Prostate gland (tissue), 2 donors: ENCODE measurements around the gene CHST12.

Experiments
- CTCF ChIP-seq, 4 experiments: fragments of 200-600 bp in 2 of 4; fragments of 450-650 bp in 2 of 4; sonication (generic) in 2 of 4; IDR thresholded peaks; 1 replicate in 3 of 4; 2 replicates in 1 of 4; pipeline ENCODE4 v1.5.1; 2016 to 2019; ENCODE audit warnings: antibody characterized with exemption in 4 of 4, mild to moderate bottlenecking in 2 of 4, moderate library complexity in 2 of 4
- POLR2A ChIP-seq: fragments of 450-650 bp; IDR thresholded peaks from one replicate; pipeline ENCODE4 v1.6.1; 2016; ENCODE audit warnings: antibody characterized with exemption, mild to moderate bottlenecking
- POLR2AphosphoS5 ChIP-seq: sonication (generic); formaldehyde crosslinking; IDR thresholded peaks from one replicate; pipeline ENCODE4 v1.6.1; 2017; ENCODE audit warnings: antibody characterized with exemption

GRCh38 chr7:2379161-2379560 lies 24.2 kb upstream of the CHST12 start:
- TF ChIP-seq CTCF (IDR thresholded peaks at IDR 0.05) (no peak), POLR2AphosphoS5 (no peak), POLR2A (no peak)
